NT2/D1 (cell line): ENCODE measurements around the gene NBEAL2.

Experiments used
- DNase-seq: peaks from one replicate; pipeline ENCODE4 v3.0.0-alpha.2; 2011; ENCODE audit warnings: low read depth, low spot score
- H3K27me3 ChIP-seq: 2 replicates; pipeline ENCODE4 v1.6.0; 2011; ENCODE audit warnings: mild to moderate bottlenecking; ENCODE audit not compliant: insufficient read length, insufficient read depth
- H3K36me3 ChIP-seq: 2 replicates; pipeline ENCODE4 v1.6.1; 2011; ENCODE audit warnings: mild to moderate bottlenecking, low read length, mixed read lengths; ENCODE audit not compliant: insufficient read depth, insufficient read length
- H3K4me1 ChIP-seq: 2 replicates; pipeline ENCODE4 v1.5.1; 2011; ENCODE audit not compliant: insufficient read depth, insufficient read length
- H3K4me3 ChIP-seq: 2 replicates; pipeline ENCODE4 v1.5.1; 2011; ENCODE audit warnings: low read depth; ENCODE audit not compliant: insufficient read length
- H3K9ac ChIP-seq: 2 replicates; pipeline ENCODE4 v1.6.0; 2011; ENCODE audit warnings: low read depth; ENCODE audit not compliant: insufficient read length
- H3K9me3 ChIP-seq: 2 replicates; pipeline ENCODE4 v1.5.1; 2011; ENCODE audit warnings: mild to moderate bottlenecking, low read length; ENCODE audit not compliant: insufficient read depth
- SUZ12 ChIP-seq: IDR thresholded peaks from 2 replicates; pipeline ENCODE4 v1.6.1; 2011; ENCODE audit not compliant: insufficient read length, insufficient read depth; ENCODE audit errors: extremely low read depth
- YY1 ChIP-seq: IDR thresholded peaks from 2 replicates; pipeline ENCODE4 v1.6.1; 2011; ENCODE audit not compliant: insufficient read length, insufficient read depth
- ZNF274 ChIP-seq: IDR thresholded peaks from 2 replicates; pipeline ENCODE4 v1.6.1; 2011; ENCODE audit warnings: mild to moderate bottlenecking, low read depth, low read length

NBEAL2 gene

GRCh38 chr3:47013231-47013630, 33.8 kb downstream of the NBEAL2 start:
- no peak for DNase-seq
- H3K36me3 ChIP-seq = peaks cover 34% of the 10 kb centered on the region
- H3K9ac ChIP-seq = no peak overlapping the region
- H3K9me3 ChIP-seq = no peaks in the 10 kb centered on the region
- H3K4me1 ChIP-seq = peaks cover 13% of the 10 kb centered on the region
- TF ChIP-seq SUZ12 = no peak
- TF ChIP-seq ZNF274 = no peak
- no peak for TF ChIP-seq YY1
- H3K27me3 ChIP-seq = no peaks in the 10 kb centered on the region
- no peak overlapping the region for H3K4me3 ChIP-seq

- TF ChIP-seq SUZ12 = no peak
- TF ChIP-seq ZNF274 = no peak
- no peak for TF ChIP-seq YY1
- peaks cover 33% of the 10 kb centered on the region for H3K36me3 ChIP-seq
- no peak for DNase-seq
These were observed 34.6 kb downstream of the NBEAL2 start for GRCh38 chr3:47014036-47014435.

GRCh38 chr3:47015151-47015550, 35.7 kb downstream of the NBEAL2 start:
- peaks cover 44% of the 10 kb centered on the region for H3K36me3 ChIP-seq
- no peak overlapping the region for H3K4me3 ChIP-seq
- no peak overlapping the region for H3K9ac ChIP-seq
- peaks cover 13% of the 10 kb centered on the region for H3K4me1 ChIP-seq
- H3K9me3 ChIP-seq = no peaks in the 10 kb centered on the region
- DNase-seq = no peak
- TF ChIP-seq ZNF274 (no peak), SUZ12 (no peak), YY1 (no peak)
- H3K27me3 ChIP-seq = no peaks in the 10 kb centered on the region

More at GRCh38 chr3:47014036-47014435, 34.6 kb downstream of the NBEAL2 start:
- Histone ChIP-seq H3K9ac (no peak overlapping the region), H3K27me3 (no peaks in the 10 kb centered on the region), H3K4me1 (peaks cover 13% of the 10 kb centered on the region), H3K4me3 (no peak overlapping the region), H3K9me3 (no peaks in the 10 kb centered on the region)

- Histone ChIP-seq H3K27me3 (no peaks in the 10 kb centered on the region), H3K36me3 (peaks cover 50% of the 10 kb centered on the region), H3K9me3 (no peaks in the 10 kb centered on the region), H3K9ac (no peak overlapping the region), H3K4me1 (peaks cover 13% of the 10 kb centered on the region), H3K4me3 (no peak overlapping the region)
- no peak for DNase-seq
- TF ChIP-seq YY1 (no peak), ZNF274 (no peak), SUZ12 (no peak)
These were observed 36.8 kb downstream of the NBEAL2 start for GRCh38 chr3:47016086-47016933.

- Histone ChIP-seq H3K27me3 (no peaks in the 10 kb centered on the region), H3K36me3 (peaks cover 50% of the 10 kb centered on the region), H3K9ac (no peak overlapping the region), H3K4me1 (peaks cover 13% of the 10 kb centered on the region), H3K4me3 (no peak overlapping the region), H3K9me3 (no peaks in the 10 kb centered on the region)
- no peak for TF ChIP-seq YY1
- no peak for TF ChIP-seq SUZ12
- no peak for TF ChIP-seq ZNF274
- no peak for DNase-seq
These were observed 37.5 kb downstream of the NBEAL2 start for GRCh38 chr3:47016934-47017435.

- Histone ChIP-seq H3K36me3 (peaks cover 50% of the 10 kb centered on the region), H3K4me3 (no peak overlapping the region), H3K9ac (no peak overlapping the region), H3K4me1 (peaks cover 13% of the 10 kb centered on the region), H3K27me3 (no peaks in the 10 kb centered on the region), H3K9me3 (no peaks in the 10 kb centered on the region)
- TF ChIP-seq YY1 (no peak), SUZ12 (no peak), ZNF274 (no peak)
- DNase-seq = peak; percentile 70
These were observed 38.2 kb downstream of the NBEAL2 start for GRCh38 chr3:47017504-47018268.

- peaks cover 9% of the 10 kb centered on the region for H3K4me1 ChIP-seq
- H3K36me3 ChIP-seq = peaks cover 48% of the 10 kb centered on the region
These were observed 38.8 kb downstream of the NBEAL2 start for GRCh38 chr3:47018269-47018611.

More at GRCh38 chr3:47018269-47018611, 38.8 kb downstream of the NBEAL2 start:
- no peak overlapping the region for H3K4me3 ChIP-seq
- DNase-seq = no peak
- TF ChIP-seq SUZ12 (no peak), ZNF274 (no peak), YY1 (no peak)
- H3K9ac ChIP-seq = no peak overlapping the region
- H3K9me3 ChIP-seq = no peaks in the 10 kb centered on the region
- no peaks in the 10 kb centered on the region for H3K27me3 ChIP-seq
